ENCODE results near the gene SELENOH.

SELENOH gene

GRCh38 chr11:57746920-57747319 lies 5.6 kb downstream of the SELENOH start:
- no peak for DNase-seq (ENCODE audit: low read depth)

GRCh38 chr11:57751176-57751575 lies 9.9 kb downstream of the SELENOH start:
- DNase-seq (ENCODE audit: low read depth): no peak

GRCh38 chr11:57751676-57752253 lies 10.5 kb downstream of the SELENOH start, which contains the start of gene BTBD18:
BTBD18 (minus strand) TSS chr11:57751819; CDS start chr11:57751188, 631 bp downstream.
- no peak for DNase-seq (ENCODE audit: low read depth)

GRCh38 chr11:57752954-57753353 lies 11.7 kb downstream of the SELENOH start:
- no peak for DNase-seq (ENCODE audit: low read depth)

GRCh38 chr11:57758174-57758573 lies 16.9 kb downstream of the SELENOH start:
- DNase-seq (ENCODE audit: low read depth): no peak

- DNase-seq (ENCODE audit: low read depth): no peak
These were observed 20.3 kb downstream of the SELENOH start, which contains the start of gene CTNND1 for GRCh38 chr11:57761301-57762234. CTNND1 (plus strand) TSS chr11:57761802; CDS start chr11:57791479, 29,677 bp downstream.

GRCh38 chr11:57762235-57762861 lies 21.1 kb downstream of the SELENOH start:
- DNase-seq (ENCODE audit: low read depth): no peak

- DNase-seq (ENCODE audit: low read depth): no peak
These were observed 22.3 kb downstream of the SELENOH start for GRCh38 chr11:57763568-57763967.

GRCh38 chr11:57764021-57764420 lies 22.7 kb downstream of the SELENOH start:
- no peak for DNase-seq (ENCODE audit: low read depth)

GRCh38 chr11:57764566-57764965 lies 23.3 kb downstream of the SELENOH start:
- no peak for DNase-seq (ENCODE audit: low read depth)

- no peak for DNase-seq (ENCODE audit: low read depth)
These were observed 23.7 kb downstream of the SELENOH start for GRCh38 chr11:57764972-57765371.

- DNase-seq (ENCODE audit: low read depth): no peak
These were observed 29.5 kb downstream of the SELENOH start for GRCh38 chr11:57770793-57771192.

- DNase-seq (ENCODE audit: low read depth): no peak
These were observed 30.1 kb downstream of the SELENOH start for GRCh38 chr11:57771365-57771764.

GRCh38 chr11:57772562-57772961 lies 31.3 kb downstream of the SELENOH start:
- DNase-seq (ENCODE audit: low read depth): no peak

GRCh38 chr11:57773026-57773598 lies 31.8 kb downstream of the SELENOH start:
- no peak for DNase-seq (ENCODE audit: low read depth)

- no peak for DNase-seq (ENCODE audit: low read depth)
These were observed 34.2 kb downstream of the SELENOH start for GRCh38 chr11:57775491-57775890.

- DNase-seq (ENCODE audit: low read depth): no peak
These were observed 34.8 kb downstream of the SELENOH start for GRCh38 chr11:57776031-57776521.

GRCh38 chr11:57776577-57777210 lies 35.4 kb downstream of the SELENOH start:
- no peak for DNase-seq (ENCODE audit: low read depth)

- no peak for DNase-seq (ENCODE audit: low read depth)
These were observed 36.7 kb downstream of the SELENOH start for GRCh38 chr11:57777969-57778317.

GRCh38 chr11:57778318-57779037 lies 37.2 kb downstream of the SELENOH start:
- no peak for DNase-seq (ENCODE audit: low read depth)

GRCh38 chr11:57779276-57779675 lies 38.0 kb downstream of the SELENOH start:
- DNase-seq (ENCODE audit: low read depth): no peak

All from activated T-cell treated with anti-CD3 and anti-CD28 coated beads for 1 hour (primary cell).